HG02943 (cell line): Measurements from ENCODE around the gene FKRP.

Experiments
- ATAC-seq: cut with Tn5 transposase; IDR thresholded peaks from one replicate; pipeline ENCODE4 v1.9.1; 2021; ENCODE audit warnings: mild to moderate bottlenecking, low read depth, moderate library complexity; ENCODE audit not compliant: unreplicated experiment

FKRP gene

GRCh38 chr19:46730595-46730994 lies 15.3 kb upstream of the FKRP start:
- ATAC-seq: no peak

GRCh38 chr19:46731007-46731501 lies 14.8 kb upstream of the FKRP start:
- ATAC-seq: no peak

- ATAC-seq: no peak
Observed at GRCh38 chr19:46731584-46731983, 14.3 kb upstream of the FKRP start.

GRCh38 chr19:46732172-46732938 lies 13.5 kb upstream of the FKRP start:
- ATAC-seq: no peak

- ATAC-seq: no peak
Observed at GRCh38 chr19:46732966-46733689, 12.7 kb upstream of the FKRP start.

- ATAC-seq: no peak
Observed at GRCh38 chr19:46733690-46734292, 12.1 kb upstream of the FKRP start.

- no peak for ATAC-seq
Observed at GRCh38 chr19:46736531-46737297, 9.1 kb upstream of the FKRP start.

- no peak for ATAC-seq
Observed at GRCh38 chr19:46737298-46737654, 8.6 kb upstream of the FKRP start.

GRCh38 chr19:46737761-46738171 lies 8.1 kb upstream of the FKRP start:
- ATAC-seq: no peak

GRCh38 chr19:46739290-46739771 lies 6.5 kb upstream of the FKRP start:
- no peak for ATAC-seq

- no peak for ATAC-seq
Observed at GRCh38 chr19:46741447-46741846, 4.4 kb upstream of the FKRP start.

GRCh38 chr19:46742926-46743480 lies 2.9 kb upstream of the FKRP start:
- ATAC-seq: no peak

- ATAC-seq: no peak
Observed at GRCh38 chr19:46744005-46744691, 1.7 kb upstream of the FKRP start.

GRCh38 chr19:46745030-46745429 lies 827 bp upstream of the FKRP start:
- no peak for ATAC-seq

- ATAC-seq: peak; percentile 46
Observed at GRCh38 chr19:46746281-46747057, 612 bp downstream of the FKRP start, which contains the start of gene STRN4. STRN4 (minus strand) TSS chr19:46746450; CDS start chr19:46746430, 20 bp downstream.

- no peak for ATAC-seq
Observed at GRCh38 chr19:46748325-46749109, 2.7 kb downstream of the FKRP start.

- no peak for ATAC-seq
Observed at GRCh38 chr19:46753420-46754155, 7.7 kb downstream of the FKRP start.
